ENCODE data around the gene LCOR. TPM values are rescaled to one million over a fixed set of nuclear protein-coding genes. Genes with fewer than 3 reads are reported as not detected.

The LCOR gene
- total and polyA plus RNA-seq, 9 of the 15 experiments (the other 6 are each of a cell fraction or from before 2014, with no cell fraction given): 3.6 to 25.2 (median 14.4) TPM

GRCh38 chr10:96789571-96790108, 42.5 kb upstream of the LCOR start (continued):
- TF ChIP-seq USF2 (CRISPR knock-in tag; IDR thresholded peaks at IDR 0.05): no peak
- TF ChIP-seq HLTF (IDR thresholded peaks at IDR 0.05): peak; percentile 82
- TF ChIP-seq, protein P1, sequence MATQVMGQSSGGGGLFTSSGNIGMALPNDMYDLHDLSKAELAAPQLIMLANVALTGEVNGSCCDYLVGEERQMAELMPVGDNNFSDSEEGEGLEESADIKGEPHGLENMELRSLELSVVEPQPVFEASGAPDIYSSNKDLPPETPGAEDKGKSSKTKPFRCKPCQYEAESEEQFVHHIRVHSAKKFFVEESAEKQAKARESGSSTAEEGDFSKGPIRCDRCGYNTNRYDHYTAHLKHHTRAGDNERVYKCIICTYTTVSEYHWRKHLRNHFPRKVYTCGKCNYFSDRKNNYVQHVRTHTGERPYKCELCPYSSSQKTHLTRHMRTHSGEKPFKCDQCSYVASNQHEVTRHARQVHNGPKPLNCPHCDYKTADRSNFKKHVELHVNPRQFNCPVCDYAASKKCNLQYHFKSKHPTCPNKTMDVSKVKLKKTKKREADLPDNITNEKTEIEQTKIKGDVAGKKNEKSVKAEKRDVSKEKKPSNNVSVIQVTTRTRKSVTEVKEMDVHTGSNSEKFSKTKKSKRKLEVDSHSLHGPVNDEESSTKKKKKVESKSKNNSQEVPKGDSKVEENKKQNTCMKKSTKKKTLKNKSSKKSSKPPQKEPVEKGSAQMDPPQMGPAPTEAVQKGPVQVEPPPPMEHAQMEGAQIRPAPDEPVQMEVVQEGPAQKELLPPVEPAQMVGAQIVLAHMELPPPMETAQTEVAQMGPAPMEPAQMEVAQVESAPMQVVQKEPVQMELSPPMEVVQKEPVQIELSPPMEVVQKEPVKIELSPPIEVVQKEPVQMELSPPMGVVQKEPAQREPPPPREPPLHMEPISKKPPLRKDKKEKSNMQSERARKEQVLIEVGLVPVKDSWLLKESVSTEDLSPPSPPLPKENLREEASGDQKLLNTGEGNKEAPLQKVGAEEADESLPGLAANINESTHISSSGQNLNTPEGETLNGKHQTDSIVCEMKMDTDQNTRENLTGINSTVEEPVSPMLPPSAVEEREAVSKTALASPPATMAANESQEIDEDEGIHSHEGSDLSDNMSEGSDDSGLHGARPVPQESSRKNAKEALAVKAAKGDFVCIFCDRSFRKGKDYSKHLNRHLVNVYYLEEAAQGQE (IDR thresholded peaks at IDR 0.05; ENCODE audit: borderline replicate concordance): peak; percentile 52; the same call in 1 of the 2 replicates
- TF ChIP-seq, protein P1 (CRISPR knock-in tag; IDR thresholded peaks at IDR 0.05; ENCODE audit: low read depth): no peak
